Stimulated activated CD4-positive, alpha-beta T cell treated with anti-CD3 and anti-CD28 coated beads, TNF-alpha, amount 100 ng/mL, for 1 hour (primary cell): ENCODE data around the gene NEURL1B.
"Not testable (repeated sequence)": the region's sequence is repeated elsewhere in the genome, so short reads cannot be mapped to it uniquely, and the experiment has no call there.

Experiments used
- DNase-seq, 3 donors: peaks; one replicate each; pipeline ENCODE4 v3.0.0-alpha.2; 2020; ENCODE audit warnings: low read depth in 3 of 3, low spot score in 1 of 3

The NEURL1B gene

DNA sequence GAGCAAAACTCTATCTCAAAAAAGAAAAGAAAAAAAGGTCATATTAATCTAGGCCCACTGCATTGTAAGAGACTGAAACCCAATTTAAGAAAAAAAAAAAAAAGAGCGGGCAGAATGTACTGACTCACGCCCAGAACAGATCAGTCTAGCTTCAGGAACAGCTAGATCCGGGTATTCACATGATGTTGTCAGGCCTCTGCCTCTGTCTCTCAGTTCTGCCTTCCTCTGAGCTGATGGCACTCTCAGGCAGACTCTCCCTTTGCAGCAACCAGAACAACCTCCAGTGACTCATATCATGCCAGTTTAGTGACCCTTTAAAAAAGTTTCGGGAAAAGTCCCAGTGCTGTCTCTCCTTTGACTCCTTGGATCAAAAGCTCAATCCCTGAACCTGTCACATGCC is 53.0 kb downstream of the NEURL1B start:
- DNase-seq: no peak

DNA sequence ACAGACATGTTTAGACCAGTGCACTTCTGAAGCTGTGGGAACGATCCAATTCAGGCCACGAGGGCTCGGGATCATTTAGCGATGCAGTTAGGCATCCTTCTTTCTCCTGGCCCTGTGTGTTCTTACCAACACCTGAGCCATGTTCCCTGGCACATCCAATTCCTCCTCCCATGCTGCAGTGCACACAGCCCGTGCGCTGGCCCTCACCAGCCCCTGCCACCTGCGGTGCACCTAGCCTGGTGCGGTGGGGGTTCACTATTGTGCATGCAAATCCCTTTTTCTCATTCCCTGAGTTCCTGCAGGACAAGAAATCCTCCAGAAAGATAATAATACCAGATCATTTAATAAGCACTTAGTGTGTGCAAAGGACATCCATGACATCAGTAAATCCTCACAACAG is 53.5 kb downstream of the NEURL1B start:
- DNase-seq: no peak

DNA sequence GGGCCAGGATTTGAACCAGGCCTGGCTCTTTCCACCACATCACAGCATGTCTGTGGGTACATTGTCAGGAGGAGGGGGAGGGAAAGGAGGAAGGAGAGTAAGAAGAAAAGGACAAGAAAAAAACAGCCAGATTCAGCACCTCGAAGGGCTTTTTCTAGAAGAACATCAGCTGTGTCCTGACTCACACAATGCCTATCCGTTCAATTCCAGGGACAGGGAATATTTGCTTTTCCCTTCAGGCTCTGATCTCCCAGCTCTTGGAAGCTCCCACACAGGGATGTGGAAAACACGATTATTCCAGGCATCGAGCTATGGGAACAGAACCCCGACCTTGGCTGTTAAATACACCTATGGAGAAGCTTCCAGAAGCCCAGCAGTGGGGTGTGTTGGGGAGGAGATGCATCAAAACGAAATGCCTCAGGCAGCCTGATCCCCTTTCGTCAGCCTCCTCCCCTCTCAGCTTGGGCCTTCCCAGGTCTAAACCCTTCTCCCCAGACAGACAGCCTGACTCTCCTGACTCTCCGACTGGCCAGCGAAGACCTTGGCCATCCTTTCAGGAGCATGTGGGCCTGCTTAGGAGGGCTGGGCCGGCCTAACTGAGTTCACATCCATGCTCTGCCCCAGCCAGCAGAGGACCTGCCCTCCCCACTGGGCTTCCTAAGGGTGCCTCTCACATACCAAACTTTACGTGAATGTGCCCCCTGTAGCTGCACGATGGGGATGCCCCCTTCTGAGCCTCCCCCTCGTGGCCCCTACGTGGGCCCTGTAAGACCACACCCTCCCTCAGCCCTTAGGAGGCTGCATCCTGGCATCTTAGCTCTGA is 54.4 kb downstream of the NEURL1B start:
- no peak for DNase-seq

DNA sequence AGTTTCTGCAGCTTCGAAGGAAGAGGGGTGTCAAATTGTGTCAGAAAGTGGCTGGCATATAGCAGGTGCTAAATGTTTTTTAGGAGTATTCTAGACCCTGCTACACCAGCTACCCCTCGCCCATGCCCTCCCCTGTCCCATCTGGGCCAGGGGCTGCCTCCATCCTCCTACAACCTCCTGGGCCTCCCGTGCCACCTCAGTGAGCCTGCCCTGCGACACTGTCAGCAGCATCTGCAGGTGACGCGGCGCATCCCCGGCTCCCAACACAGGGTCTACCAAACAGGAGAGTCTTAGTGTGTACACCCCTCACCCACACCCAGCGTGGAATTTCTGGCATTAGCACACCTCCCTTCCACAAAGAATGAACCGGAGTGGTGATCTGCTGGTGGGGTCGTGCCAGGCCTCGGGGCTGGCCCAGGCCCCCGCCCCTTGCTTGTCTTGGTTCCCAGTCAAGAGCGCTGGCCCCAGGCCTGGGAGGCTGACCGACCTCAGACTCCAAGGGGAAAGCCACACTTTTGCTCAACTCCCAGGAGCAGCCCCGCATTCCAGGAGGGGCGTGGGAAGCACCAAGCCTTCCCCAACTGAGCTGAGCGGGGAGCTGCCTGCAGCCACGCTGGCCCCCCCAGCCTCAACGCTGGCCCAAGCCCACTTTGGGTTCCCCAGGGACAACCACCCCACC is 55.2 kb downstream of the NEURL1B start:
- DNase-seq: no peak

DNA sequence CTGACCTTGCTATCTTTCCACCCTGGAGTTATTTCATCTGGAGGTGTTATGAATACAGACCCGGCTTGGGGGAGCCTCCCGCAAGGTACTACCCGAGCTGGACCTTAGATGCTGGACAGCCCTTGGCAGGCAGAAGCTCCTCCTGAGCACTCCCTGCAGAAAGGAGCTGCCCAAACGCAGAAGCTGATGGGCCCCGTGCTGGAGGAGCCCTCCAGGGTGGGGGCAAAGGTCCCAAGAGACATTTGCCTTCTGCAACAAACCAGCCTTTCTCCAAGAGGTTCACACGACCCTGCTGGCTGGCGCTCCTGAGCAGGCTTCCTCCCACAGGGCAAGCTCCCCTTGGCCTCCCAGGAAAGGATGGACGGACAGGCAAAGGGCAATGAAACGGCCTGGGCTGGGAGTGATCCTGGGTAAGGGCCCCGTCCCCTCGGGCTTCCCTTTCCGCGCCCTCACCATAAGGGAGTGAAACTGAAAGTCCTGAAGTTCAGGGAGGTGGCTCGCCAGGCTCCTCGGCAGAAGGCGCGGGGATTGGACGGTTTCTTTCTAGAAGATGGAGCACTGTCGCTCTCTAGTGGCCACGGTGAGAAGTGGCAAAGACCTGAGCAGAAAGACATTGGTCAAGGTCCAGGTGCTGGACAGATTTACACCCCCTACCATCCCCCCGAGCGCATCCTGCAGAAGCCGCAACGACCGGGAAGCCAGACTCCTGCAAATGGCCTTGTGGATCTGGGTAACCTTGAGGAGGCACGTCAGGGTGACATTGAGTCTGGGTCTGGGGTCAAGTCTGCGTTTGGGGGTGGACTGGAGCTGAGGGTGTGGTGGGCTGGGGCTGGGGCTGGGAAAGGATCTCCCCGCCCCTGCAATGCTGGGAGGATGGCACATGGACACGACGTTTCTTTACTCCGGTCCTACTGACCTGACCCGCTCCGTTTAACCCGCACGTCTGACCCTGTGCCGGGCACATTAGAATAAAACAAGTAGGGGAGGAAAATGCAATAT is 56.4 kb downstream of the NEURL1B start:
- peak; percentile 60 to 70 (median 65) for DNase-seq

DNA sequence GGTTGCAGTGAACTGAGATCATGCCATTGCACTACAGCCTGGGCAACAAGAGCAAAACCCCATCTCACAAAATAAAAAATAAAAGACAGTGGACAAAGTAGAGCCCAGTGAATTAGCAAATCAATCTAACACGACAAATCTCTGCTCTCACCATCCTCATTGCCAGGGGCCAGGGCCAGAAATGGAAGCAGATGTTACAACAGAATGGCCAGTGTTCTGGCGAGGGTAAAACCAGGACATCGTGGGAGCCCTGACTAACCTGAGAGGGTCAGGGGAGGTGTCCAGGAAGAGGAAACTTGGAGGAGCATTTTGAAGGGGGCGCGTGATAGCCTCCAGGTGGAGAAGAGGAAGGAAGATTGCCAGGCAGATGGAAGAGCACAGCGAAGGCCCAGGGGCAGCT is 58.4 kb downstream of the NEURL1B start:
- DNase-seq: no peak

DNA sequence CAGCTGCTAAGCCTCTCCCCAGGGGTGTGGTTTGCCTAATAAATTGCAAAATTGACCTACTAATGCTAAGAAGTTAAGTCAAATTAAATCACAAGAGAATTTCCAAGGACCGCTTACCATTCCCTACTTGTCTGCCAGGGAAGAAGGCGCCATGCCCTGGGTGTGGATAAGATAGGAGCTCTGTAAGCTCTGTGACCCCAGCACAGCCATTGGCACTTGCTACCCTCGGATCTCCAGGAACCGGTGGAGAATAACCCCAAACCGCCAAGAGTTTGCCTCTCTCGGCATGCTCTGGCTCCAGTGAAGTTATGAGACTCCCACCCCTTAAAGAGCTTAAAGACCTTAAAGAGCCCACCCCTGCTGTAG is 58.9 kb downstream of the NEURL1B start:
- no peak for DNase-seq

DNA sequence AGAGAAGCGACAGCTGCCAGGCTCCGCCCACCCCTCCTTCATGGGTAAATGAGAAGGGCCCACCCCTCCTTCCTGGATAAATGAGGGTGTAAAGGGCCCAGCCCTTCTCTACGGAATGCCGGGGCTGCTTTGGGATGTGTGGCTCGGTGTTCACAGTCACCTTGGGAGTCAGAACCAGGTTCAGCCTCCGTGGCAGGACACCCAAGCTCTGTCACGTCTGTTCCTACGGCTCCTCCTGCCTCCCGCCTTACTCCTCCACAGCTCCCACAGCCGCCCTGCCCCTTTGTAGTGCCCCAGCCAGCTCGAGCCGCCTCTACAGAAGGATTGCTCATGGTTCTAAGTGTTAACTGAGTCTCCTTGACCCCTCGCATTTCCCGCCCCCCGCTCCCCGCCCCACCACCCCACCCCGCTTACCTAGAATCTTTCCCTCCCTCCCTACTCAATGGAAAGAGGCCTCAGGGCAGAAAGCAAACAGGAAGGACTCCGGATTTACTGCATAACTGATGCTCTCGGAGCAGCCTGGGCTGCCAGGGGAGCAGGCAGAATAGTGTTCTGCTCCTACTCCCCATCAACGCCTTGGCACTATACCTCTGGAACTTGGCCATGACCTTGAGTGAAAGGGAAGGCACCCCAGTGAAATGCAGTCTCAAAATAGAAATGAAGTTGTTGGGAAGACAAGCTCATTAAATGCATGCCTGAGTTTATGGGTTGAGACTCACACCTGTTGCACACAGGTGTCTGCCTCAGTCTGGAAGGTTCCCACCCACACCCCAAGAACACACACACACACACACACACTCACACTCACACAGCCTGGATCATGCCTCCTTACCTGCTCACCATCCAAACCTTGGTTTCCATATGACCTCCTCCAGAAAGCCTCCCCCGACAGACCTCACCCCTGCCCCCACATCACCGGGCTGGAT is 59.6 kb downstream of the NEURL1B start:
- no peak for DNase-seq

DNA sequence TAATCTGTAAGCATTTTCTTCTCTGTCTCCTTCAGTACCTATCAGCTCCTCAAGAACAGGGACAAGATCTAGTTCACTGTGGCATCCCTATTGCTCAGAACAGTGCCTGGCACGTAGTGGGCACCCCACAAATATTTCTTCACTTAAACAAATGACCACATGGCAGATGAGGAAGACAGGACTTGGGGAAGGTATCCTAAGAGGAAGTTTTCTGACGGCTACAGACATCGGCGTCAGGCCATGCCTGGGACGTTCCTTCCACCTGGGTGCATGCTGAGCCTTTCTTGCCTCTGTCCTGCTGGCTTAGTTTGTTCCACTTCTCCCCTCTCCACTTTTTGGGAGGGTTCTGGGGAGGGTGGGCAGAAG is 60.2 kb downstream of the NEURL1B start:
- no peak for DNase-seq

DNA sequence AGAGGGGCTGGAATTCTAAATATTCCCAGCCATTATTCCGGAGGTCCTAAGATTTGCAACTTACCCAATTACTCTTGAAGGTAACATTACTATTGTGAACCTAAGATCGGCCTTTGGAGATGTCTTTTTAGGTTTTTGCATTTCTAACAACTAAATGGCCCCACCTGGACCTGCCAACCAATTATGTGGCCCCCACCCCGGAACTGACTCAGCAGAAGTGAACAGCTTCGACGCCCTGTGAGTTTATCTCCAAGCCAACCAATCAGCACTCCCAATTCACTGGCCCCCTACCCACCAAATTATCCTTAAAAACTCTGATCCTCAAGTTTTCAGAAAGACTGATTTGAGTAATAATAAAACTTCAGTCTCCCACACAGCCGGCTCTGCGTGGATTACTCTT is 62.9 kb downstream of the NEURL1B start:
- DNase-seq: no peak

DNA sequence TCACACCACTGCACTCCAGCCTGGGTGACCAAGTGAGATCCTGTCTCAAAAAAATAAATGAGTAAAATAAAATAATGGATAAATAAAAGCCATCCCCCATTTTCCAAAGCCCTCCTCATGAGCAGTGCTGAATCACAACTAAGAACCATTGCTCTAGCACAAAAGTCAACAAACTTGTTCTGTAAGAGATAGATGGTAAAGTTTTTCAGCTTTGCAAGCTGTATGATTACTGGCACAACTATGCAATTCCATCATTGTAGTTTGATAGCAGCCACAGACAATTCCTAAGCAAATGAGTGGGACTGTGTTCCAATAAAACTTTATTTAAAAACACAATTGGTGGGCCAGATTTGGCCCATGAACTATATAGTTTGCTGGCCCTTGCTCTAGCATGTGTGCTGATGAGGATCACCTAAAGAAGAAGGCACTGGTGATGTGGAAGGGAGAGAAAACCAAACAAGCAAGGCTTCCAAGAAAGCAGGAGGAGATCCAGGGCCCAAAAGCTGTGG is 64.6 kb downstream of the NEURL1B start:
- no peak for DNase-seq

DNA sequence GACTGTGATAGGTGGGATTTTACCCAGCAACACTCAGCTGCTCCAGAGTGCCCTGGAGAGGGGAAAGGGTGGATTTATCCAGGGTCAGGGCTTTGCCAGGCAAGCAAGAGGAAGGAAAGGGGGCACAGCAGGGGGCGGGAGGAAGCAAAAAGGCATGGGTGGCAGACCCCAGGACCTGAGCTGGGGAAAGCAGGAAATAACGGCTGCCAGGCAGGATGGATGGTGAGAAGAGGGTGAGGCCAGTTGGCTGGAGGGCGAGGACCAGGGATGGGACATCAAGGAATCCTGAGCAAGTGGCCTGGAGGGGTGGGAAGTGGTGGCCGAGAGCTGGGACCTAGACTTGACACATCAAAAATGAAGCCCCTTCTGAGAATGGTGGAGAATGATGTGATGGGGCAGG is 65.7 kb downstream of the NEURL1B start:
- DNase-seq: no peak

DNA sequence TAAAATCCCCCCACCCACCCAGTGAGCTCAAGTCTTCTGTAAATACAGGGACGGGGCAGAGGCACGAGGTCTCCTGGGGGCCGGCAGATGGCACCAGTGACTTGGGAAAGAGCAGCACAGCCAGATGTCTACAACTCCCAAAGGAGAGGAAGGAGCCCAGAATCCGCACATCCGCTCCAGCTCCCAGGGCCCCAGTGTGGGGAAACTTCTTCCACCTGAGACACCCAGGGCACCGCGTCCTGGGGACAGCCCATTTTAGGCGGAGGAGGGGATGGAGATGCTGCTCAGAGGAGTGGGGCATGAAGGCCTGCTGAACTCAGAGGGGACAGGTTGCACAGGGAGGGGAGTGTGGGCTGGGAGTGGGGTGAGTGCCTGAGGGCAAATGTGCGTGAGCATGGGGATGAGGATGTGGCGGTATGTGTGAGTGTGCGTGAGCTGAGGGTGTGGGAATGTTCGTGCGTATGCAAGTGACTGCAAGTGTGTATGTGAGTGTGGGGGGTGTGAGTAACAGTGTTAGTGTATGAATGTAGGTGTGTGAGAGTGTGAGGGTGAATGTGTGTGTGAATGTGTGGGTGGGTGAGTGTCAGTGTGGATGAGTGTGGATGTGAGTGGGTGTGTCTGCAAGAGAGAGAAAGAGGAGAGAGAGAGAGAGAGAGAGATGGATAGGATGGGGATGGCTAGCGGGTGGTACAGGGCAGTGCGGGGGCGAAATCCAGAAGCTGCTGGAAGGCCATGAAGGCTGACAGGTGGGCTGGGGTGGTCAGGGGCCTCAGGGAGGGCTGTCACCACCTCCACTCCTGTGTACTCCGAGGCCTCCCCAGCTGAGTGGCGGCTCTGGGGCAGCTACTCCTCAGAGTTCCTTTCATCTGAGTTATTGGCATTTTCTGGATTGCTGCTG is 66.5 kb downstream of the NEURL1B start:
- DNase-seq: no peak

DNA sequence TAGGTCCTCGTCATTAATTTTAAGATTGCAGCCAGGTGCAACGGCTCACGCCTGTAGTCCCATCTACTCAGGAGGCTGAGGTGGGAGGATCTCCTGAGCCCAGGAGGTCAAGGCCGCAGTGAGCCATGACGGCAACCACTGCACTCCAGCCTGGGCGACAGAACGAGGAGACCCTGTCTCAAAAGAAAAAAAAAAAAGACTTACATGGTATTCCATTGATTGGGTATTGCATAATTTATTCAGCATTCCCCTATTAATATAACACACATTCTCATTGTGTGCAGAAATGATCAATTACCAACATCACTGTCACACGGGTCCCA is 67.1 kb downstream of the NEURL1B start:
- no peak for DNase-seq

DNA sequence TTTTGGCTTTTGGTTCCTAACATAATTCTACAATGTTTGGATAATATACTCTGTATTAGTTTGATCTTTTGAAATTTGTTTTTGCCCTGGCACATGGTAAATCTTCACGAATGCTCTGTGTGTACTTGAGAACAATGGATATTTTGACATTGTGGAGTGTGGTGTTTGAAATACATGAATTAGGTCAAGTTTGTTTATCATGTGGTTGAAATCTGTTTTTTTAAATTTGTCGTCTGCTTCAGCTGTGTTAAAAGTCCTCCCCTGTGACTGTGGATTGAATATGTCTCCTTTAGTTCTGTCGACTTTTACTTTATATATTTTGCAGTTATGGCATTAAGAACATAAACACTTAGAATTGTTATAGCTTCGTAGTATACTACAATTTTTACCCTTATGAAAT is 69.6 kb downstream of the NEURL1B start:
- no peak for DNase-seq

DNA sequence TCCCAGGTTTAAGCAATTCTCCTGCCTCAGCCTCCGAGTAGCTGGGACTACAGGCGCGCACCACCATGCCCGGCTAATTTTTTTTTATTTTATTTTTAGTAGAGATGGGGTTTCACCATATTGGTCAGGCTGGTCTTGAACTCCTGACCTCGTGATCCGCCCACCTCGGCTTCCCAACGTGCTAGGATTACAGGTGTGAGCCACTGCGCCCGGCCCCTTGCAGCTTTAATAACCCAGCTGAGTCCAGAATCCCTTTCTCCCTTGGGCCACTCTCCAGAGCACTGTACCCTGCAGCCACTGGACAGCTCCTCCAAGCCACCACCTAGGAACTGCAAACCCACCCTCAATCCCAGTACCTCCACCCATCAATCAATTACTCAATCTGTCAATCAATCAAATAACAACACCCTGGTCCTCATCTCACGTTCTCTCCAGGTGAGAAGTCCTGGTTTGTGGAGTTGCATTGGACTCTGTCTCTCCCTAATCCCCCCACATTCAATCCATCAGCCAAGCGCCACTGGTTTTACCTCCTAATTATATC is 70.3 kb downstream of the NEURL1B start:
- DNase-seq: not testable (repeated sequence)

DNA sequence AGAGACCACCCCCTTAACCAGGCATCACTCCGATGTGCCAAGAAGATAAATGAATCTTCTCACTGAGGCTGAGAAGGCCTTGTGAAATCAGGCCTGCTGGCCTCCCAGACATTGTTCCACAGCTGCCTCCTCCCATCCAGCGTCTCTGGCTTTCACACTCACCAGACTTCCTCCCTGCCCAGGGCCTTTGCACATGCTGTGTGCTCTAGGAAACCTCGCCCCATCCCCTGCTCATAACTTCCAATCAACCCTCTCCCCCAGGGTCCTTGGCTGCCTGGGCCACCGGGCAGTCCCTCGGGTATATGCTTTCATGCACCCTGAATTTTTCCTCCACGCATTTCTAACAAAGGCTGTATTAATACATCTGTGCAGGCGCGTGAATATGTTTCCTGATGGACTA is 71.5 kb downstream of the NEURL1B start:
- no peak for DNase-seq

DNA sequence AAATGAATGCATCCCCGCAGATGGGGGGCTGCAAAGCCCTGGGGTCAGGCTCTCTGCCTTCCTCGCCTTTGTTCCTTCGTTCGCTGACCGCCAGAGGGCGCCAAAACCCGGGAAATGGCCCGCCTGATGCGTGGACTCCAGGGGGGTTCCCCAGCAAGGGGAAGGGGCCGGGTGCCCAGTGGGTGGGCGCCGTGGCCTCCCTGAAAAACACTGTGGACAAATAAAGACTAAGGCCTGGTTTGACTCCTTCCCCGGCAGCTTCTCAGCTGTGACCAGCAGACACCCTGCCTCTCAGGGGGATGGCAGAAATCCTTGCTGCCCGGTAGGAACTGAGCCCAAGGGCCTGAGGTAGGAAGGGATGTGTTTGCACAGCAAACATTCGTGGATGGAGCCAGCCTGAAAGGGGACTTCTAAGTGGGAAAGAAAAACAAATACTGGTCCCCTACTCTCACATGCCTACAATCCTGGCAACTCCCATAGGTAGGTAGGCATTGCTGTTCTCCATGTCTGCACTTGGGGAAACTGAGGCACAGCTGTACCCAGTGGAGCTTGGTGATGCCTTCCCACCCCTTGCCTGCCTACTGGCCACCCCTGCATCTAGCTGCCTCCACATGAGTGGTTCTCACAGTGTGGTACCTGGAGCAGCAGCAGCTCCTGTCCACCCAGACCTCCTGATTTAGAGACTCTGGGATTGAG is 72.2 kb downstream of the NEURL1B start:
- peak; percentile 28 to 70 (median 61) for DNase-seq
